Activated naive CD4-positive, alpha-beta T cell treated with anti-CD3 and anti-CD28 coated beads, Interleukin-2, amount 50 U/mL, for 24 hours (primary cell): ENCODE results near the gene AMPD3.

Experiments
- H3K27ac Mint-ChIP-seq: one replicate; pipeline ENCODE4 v1.8.0; 2021; ENCODE audit warnings: mild to moderate bottlenecking, mixed read lengths
- H3K27me3 Mint-ChIP-seq: one replicate; pipeline ENCODE4 v1.8.0; 2021; ENCODE audit warnings: mixed read lengths
- H3K36me3 Mint-ChIP-seq: one replicate; pipeline ENCODE4 v1.8.0; 2021; ENCODE audit warnings: mixed read lengths
- H3K4me1 Mint-ChIP-seq: one replicate; pipeline ENCODE4 v1.8.0; 2021; ENCODE audit warnings: mixed read lengths
- H3K4me3 Mint-ChIP-seq: one replicate; pipeline ENCODE4 v1.8.0; 2021; ENCODE audit warnings: mild to moderate bottlenecking, mixed read lengths
- H3K9me3 Mint-ChIP-seq: one replicate; pipeline ENCODE4 v1.8.0; 2021; ENCODE audit warnings: mixed read lengths

Gene AMPD3

DNA sequence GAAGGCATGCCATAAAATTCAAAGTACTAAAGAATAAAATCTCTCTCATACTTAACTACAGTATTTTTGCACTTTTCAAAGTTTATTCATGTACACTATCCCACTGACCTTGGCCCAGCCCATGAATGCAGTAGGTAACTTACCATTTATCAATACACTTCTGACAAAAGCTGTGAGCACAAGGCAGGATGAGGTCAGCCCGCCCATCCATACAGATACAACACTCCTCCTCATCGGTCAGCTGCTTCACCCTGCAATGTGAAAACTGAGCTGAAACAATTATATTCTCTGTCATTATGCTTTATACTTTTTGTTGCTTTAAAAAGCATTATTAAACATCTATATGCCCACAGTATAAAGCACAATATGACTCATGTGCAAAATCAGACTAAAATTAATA is 63.8 kb downstream of the AMPD3 start:
- H3K4me1 Mint-ChIP-seq, result peaks cover 3% of the 10 kb centered on the region

DNA sequence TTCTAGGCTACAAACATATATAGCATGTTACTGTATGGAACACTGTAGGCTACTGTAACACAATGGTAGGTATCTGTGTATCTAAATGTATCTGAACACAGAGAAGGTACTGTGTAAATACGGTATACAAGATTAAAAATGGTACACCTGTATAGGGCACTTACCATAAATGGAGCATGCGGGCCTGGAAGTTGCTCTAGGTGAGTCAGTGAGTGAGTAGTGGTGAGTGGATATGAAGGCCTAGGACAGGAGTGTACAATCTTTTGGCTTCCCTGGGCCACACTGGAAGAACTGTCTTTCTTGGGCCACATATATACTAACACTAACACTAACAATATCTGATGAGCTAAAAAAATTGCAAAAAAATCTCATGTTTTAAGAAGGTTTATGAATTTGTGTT is 64.6 kb downstream of the AMPD3 start:
- Mint-ChIP-seq H3K4me3 (no peak overlapping the region), H3K9me3 (no peaks in the 10 kb centered on the region), H3K27ac (no peak overlapping the region), H3K36me3 (peaks cover 10% of the 10 kb centered on the region), H3K27me3 (no peaks in the 10 kb centered on the region), H3K4me1 (peaks cover 3% of the 10 kb centered on the region)

More for the DNA sequence above, 63.8 kb downstream of the AMPD3 start:
- H3K27me3 Mint-ChIP-seq, result no peaks in the 10 kb centered on the region
- H3K4me3 Mint-ChIP-seq, result no peak overlapping the region
- peaks cover 11% of the 10 kb centered on the region for H3K36me3 Mint-ChIP-seq
- H3K27ac Mint-ChIP-seq, result no peak overlapping the region
- H3K9me3 Mint-ChIP-seq, result no peaks in the 10 kb centered on the region

DNA sequence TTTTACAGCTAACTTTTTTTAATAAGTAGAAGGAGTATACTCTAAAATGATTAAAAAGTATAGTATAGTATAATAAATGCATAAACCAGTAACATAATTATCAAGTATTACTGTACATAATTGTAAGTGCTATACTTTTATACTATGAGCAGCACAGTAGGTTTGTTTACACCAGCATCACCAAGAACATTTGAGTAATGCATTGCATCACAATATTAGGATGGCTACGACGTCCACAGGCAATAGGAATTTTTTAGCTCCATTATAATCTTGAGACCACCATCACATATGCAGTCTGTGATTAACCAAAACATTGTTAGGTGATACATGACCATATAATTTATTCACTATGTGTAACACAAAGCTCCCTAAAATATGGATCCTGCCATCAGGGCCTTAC is 65.5 kb downstream of the AMPD3 start:
- H3K4me1 Mint-ChIP-seq, result peaks cover 3% of the 10 kb centered on the region
- H3K27me3 Mint-ChIP-seq, result no peaks in the 10 kb centered on the region
- no peak overlapping the region for H3K4me3 Mint-ChIP-seq
- H3K36me3 Mint-ChIP-seq, result peaks cover 8% of the 10 kb centered on the region
- H3K9me3 Mint-ChIP-seq, result no peaks in the 10 kb centered on the region
- no peak overlapping the region for H3K27ac Mint-ChIP-seq

DNA sequence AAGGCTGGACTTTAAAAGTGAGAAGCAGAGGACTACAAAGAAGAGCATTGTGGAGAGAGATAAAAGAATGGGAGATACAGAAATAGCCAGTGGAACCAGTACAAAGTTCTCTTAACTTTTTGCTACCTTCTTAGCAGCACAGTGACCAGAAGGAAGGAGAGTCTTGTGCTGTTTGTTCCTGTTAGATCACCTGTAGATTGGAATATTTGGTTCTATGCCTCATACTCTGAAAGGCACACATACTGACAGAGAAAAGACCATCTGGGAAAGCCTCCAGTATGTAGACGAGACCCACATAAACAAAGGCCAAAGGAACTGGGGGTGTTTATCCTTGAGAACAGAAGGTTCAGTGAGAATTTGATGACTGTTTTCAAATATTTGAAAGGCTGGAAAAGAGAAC is 67.2 kb downstream of the AMPD3 start:
- Mint-ChIP-seq H3K4me1 (peaks cover 15% of the 10 kb centered on the region), H3K9me3 (no peaks in the 10 kb centered on the region), H3K36me3 (peaks cover 8% of the 10 kb centered on the region), H3K27ac (no peak overlapping the region), H3K27me3 (no peaks in the 10 kb centered on the region), H3K4me3 (no peak overlapping the region)

DNA sequence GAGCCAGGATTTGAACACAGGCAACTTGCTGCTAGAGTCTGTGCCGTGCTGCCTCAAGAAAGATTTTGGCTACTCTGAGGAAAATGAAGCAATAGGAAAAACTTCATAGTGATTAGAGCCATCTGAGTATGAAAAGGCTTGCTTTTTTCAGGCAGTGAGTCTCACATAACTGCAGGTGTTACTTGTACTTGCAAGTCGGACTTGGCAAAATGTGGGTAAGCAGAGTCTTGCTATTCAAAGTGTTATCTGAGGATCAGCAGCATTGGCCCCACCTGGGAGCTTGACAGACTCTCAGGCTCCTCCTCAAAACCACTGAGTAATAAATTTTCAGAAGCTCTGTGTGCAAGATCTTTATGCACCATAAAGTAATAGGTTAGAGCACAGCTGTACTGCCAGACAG is 67.9 kb downstream of the AMPD3 start:
- Mint-ChIP-seq H3K27ac (no peak overlapping the region), H3K36me3 (peaks cover 12% of the 10 kb centered on the region), H3K9me3 (no peaks in the 10 kb centered on the region), H3K27me3 (no peaks in the 10 kb centered on the region), H3K4me1 (peaks cover 20% of the 10 kb centered on the region), H3K4me3 (no peak overlapping the region)

DNA sequence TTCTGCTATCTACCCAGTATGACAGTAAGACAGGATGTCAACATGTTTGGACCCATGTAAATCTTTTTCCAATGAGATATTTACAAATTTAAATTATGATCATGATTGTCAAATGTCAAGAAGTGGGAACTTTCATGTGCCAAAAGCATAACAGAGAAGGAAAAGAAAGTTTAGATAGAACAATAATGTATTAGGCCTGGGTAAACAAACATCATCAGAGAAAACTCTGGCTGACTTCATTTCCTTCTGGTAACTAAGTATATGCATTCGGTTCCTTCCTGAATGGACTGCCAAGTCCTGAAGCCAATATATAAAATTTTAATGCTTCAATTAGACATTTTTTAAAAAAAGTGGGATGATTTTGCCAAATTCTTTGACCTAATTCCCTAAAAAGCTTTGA is 69.4 kb downstream of the AMPD3 start:
- peaks cover 20% of the 10 kb centered on the region for H3K4me1 Mint-ChIP-seq
- no peaks in the 10 kb centered on the region for H3K27me3 Mint-ChIP-seq
- H3K9me3 Mint-ChIP-seq, result no peaks in the 10 kb centered on the region
- H3K4me3 Mint-ChIP-seq, result no peak overlapping the region
- peaks cover 15% of the 10 kb centered on the region for H3K36me3 Mint-ChIP-seq
- H3K27ac Mint-ChIP-seq, result no peak overlapping the region

DNA sequence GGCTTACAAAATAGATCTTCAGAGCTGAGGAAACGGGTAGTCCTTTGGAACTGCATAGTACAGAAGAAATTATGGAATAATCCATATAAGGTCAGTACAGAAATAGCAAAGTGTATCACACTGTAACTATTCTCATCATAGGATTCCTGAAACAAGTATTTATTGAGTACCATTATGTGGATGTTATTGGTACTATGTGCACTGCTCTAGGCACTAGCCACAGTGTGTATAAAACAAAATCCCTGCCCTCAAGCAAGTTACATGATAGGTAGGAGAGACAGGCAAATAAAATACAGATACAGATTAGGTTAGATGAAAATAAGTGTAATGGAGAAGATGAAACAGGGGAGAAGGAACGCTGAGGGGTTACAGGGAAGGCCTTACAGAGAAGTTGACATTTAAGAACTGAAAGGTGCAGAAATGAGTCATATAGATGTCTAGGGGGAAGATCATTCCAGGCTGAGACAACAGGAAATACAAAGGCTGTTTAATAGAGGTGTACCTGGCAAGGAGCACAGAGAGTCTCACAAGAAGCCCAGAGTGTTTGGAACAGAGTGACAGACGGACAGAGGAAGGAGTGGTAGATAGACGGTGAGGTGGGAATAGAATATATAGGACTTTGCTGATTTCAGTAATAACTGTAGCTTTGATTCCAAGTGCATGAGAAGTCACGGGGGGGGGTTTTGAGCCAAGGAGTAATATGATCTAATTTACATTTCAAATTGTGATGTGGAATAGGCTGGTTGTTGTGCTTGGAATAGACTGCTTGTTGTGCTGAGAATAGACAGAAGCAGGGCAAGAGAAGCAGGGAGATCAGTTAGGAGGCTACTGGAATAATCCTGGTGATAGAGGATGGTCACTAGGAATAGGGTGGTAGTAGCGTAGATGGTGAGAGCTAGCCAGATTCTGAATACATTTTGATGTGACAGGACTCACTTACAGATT is 72.2 kb downstream of the AMPD3 start:
- no peaks in the 10 kb centered on the region for H3K27me3 Mint-ChIP-seq
- H3K27ac Mint-ChIP-seq, result peak overlapping the region; percentile 92
- no peaks in the 10 kb centered on the region for H3K9me3 Mint-ChIP-seq
- H3K4me1 Mint-ChIP-seq, result peaks cover 20% of the 10 kb centered on the region
- peaks cover 11% of the 10 kb centered on the region for H3K36me3 Mint-ChIP-seq
- peak overlapping the region; percentile 63 for H3K4me3 Mint-ChIP-seq

DNA sequence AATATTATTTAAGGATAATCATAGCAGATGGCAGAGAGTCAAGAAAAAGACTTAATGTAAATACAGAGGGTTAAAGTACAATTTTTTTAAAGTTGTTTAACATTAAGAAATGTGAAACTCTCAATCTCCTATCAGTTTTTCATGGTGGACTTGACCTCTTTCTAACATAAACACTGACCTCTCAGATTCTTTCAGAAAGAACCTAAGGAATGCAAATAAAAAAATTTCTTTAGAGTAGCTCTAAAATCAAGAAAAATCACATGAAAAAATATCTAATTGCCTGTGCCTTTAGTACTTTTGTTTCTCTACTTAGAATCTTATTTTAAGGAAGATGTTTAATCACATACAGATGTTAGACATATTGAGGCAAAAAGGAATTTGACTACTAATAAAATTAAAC is 73.1 kb downstream of the AMPD3 start:
- H3K27ac Mint-ChIP-seq, result no peak overlapping the region
- no peaks in the 10 kb centered on the region for H3K27me3 Mint-ChIP-seq
- peaks cover 20% of the 10 kb centered on the region for H3K4me1 Mint-ChIP-seq
- peaks cover 15% of the 10 kb centered on the region for H3K36me3 Mint-ChIP-seq
- H3K9me3 Mint-ChIP-seq, result no peaks in the 10 kb centered on the region
- H3K4me3 Mint-ChIP-seq, result no peak overlapping the region

DNA sequence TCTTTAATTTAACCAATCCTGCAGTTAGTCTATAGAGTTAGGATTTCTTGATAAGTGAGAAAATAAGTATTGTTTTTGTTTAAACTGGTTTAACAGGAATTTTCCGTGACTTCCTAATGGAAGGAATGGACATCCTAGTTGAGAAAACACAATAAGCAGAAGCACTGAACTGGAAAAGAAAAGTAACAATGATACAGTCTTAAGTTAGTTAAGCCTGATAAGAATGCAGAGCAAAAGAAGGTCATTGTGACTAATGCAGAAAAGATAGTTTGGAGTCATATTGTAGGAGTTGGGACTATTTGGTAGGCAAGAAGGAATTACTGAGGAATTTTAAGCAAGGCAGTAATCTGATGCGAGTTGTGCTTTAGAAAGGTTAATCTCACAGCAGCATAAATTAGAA is 74.2 kb downstream of the AMPD3 start:
- no peak overlapping the region for H3K27ac Mint-ChIP-seq
- H3K4me3 Mint-ChIP-seq, result no peak overlapping the region
- H3K27me3 Mint-ChIP-seq, result no peaks in the 10 kb centered on the region
- peaks cover 20% of the 10 kb centered on the region for H3K4me1 Mint-ChIP-seq
- H3K36me3 Mint-ChIP-seq, result peaks cover 18% of the 10 kb centered on the region
- no peaks in the 10 kb centered on the region for H3K9me3 Mint-ChIP-seq

DNA sequence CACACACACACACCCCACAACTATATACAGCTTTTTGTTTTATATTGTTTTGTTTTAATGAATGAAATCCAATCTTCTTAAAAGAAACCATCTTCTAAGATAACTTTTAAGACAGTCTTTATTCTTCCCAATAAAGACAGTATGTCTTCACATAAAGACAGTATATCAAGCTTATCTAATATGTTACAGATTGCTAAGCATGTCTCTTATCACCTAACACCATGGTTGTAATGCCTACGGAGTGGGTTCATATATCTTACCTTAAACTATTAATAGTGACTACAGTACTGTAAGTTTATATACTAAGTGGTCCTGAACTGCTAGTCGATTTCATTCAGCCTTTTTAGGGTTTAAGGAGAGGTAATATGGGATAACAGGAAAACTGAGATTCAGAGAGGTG is 77.5 kb downstream of the AMPD3 start:
- no peaks in the 10 kb centered on the region for H3K27me3 Mint-ChIP-seq
- peaks cover 16% of the 10 kb centered on the region for H3K4me1 Mint-ChIP-seq
- H3K4me3 Mint-ChIP-seq, result no peak overlapping the region
- no peak overlapping the region for H3K27ac Mint-ChIP-seq
- H3K9me3 Mint-ChIP-seq, result no peaks in the 10 kb centered on the region
- H3K36me3 Mint-ChIP-seq, result peaks cover 13% of the 10 kb centered on the region

DNA sequence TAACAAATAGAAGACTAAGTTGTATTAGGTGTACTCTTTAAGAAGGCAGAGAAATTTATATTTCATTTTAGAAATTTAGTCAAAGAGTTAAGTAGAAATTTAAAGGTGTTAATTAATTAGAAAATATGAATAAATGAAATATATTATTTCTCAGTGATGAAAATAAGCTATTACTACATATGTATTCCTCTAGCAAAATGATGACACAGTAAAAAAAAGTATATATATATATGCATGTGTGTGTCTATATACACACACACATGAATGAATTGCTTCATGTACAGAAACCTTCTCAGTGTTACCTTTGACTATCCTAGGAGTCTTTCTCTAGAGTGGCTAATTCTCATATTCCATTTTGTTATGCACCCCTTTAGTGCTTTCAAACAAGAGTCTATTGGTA is 78.3 kb downstream of the AMPD3 start:
- no peak overlapping the region for H3K27ac Mint-ChIP-seq
- H3K9me3 Mint-ChIP-seq, result no peaks in the 10 kb centered on the region
- H3K27me3 Mint-ChIP-seq, result no peaks in the 10 kb centered on the region
- H3K36me3 Mint-ChIP-seq, result peaks cover 12% of the 10 kb centered on the region
- no peak overlapping the region for H3K4me3 Mint-ChIP-seq
- H3K4me1 Mint-ChIP-seq, result peaks cover 18% of the 10 kb centered on the region

DNA sequence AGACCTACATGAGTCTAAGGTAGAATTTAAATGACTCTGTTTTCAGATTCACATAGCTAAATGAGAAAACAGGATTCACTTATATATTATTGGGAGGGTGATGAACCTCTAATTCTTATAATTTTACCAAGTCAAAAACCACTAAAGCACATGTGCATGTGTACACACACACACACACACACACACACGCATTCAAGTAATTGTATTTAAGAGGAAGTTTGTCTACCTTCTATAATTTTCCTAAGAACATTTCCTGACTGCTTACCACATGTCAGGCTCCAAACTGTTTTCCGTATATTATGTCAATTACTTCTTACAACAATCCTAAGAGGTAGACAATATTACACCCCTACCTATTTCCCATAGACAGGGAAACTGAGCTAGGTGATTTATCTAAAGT is 79.3 kb downstream of the AMPD3 start:
- no peak overlapping the region for H3K27ac Mint-ChIP-seq
- H3K4me1 Mint-ChIP-seq, result peaks cover 26% of the 10 kb centered on the region
- peaks cover 11% of the 10 kb centered on the region for H3K36me3 Mint-ChIP-seq

DNA sequence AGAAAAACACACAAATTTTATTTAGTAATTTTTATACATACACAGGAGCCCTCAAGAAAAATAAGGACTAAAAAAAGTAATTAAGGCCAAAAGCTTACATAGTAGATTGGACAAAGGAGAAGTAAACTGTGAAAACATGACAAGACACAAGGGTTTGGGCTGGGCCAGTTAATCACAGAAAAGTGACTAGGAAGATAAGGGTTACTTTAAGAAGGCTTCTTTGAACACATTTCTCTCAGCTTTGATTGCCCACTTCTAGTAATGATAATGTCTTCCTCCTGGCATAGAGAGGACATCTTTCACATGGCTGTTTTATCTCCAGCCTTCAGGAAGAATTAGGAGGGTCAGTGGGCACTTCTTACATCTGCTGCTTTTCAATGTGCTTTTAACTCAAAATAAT is 82.5 kb downstream of the AMPD3 start:
- Mint-ChIP-seq H3K27me3 (no peaks in the 10 kb centered on the region), H3K4me1 (peaks cover 35% of the 10 kb centered on the region), H3K4me3 (no peak overlapping the region), H3K36me3 (peaks cover 9% of the 10 kb centered on the region), H3K9me3 (no peaks in the 10 kb centered on the region), H3K27ac (no peak overlapping the region)

More for the DNA sequence above, 79.3 kb downstream of the AMPD3 start:
- H3K9me3 Mint-ChIP-seq, result no peaks in the 10 kb centered on the region
- H3K27me3 Mint-ChIP-seq, result no peaks in the 10 kb centered on the region
- no peak overlapping the region for H3K4me3 Mint-ChIP-seq

DNA sequence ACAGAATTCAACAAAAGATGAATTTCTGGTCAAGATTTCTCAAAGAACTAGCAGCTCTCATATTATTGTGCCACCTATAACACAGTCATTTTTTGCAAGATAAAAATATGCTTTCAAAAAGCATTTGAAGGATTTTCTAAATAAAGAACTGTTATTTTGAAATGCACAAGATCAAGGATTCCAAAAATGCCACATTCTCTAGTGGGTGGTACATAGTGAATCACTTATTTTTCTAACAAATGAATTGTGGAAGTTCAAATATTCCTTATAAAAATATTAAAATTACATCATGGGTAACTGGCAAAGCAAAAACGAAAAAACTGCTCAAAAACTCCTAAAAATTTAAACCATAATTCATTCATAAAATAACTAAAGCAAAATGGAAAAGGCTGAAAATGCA is 83.9 kb downstream of the AMPD3 start:
- H3K4me1 Mint-ChIP-seq, result peaks cover 35% of the 10 kb centered on the region
- no peaks in the 10 kb centered on the region for H3K27me3 Mint-ChIP-seq
- H3K4me3 Mint-ChIP-seq, result no peak overlapping the region
- H3K27ac Mint-ChIP-seq, result no peak overlapping the region
- H3K36me3 Mint-ChIP-seq, result peaks cover 1% of the 10 kb centered on the region
- H3K9me3 Mint-ChIP-seq, result no peaks in the 10 kb centered on the region

DNA sequence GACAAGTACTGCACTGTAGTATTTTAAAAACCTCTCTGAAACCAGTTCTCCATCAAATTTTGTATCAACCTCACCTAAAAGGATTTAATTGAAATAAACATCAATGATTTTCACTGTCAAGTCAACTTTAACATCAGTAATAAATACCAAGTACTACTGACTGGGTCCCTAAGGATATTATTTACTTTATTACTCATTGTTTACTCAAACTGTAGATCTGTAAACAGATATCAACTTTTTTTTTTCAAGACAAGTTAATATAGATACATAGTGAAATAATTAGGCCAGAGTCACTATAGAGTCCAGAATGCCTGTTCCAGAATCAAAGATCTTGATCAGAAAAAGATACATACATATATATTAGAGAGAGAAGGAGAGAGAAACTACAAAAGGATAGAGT is 84.3 kb downstream of the AMPD3 start:
- H3K36me3 Mint-ChIP-seq, result no peaks in the 10 kb centered on the region
- H3K27me3 Mint-ChIP-seq, result no peaks in the 10 kb centered on the region
- no peak overlapping the region for H3K27ac Mint-ChIP-seq
- peak overlapping the region; percentile 94 for H3K4me3 Mint-ChIP-seq
- H3K9me3 Mint-ChIP-seq, result no peaks in the 10 kb centered on the region
- peaks cover 35% of the 10 kb centered on the region for H3K4me1 Mint-ChIP-seq

DNA sequence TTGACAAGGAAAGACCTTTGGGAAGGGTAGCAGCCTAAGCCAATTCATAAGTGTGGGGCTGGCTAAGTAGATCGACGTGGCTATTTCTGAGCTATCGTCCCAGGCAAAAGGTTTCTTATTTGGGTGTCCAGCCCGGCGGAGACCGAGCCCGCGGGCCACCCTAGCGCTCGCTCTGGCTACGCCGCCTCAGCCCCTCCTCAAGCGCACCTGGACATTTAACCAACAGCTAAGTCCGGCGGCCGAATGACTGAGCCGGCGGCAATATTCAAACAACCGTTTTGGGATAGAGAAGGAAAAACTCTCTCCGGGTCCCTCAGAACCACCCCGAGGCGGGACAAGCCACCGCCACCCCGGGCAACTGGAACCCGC is 85.5 kb downstream of the AMPD3 start:
- Mint-ChIP-seq H3K4me3 (peak overlapping the region; percentile 94), H3K9me3 (no peaks in the 10 kb centered on the region), H3K27ac (no peak overlapping the region), H3K36me3 (no peaks in the 10 kb centered on the region), H3K27me3 (no peaks in the 10 kb centered on the region), H3K4me1 (peaks cover 35% of the 10 kb centered on the region)
